Vagina (tissue), 2 donors: ENCODE results near the gene CYBC1.

Source experiments
- CTCF ChIP-seq, 3 experiments: fragments of 450-650 bp in 2 of 3; fragments of 200-600 bp in 1 of 3; sonication (generic) in 1 of 3; IDR thresholded peaks; one replicate each; pipeline ENCODE4 v1.5.1; 2017 to 2019; ENCODE audit warnings: antibody characterized with exemption in 3 of 3, mild to moderate bottlenecking in 2 of 3, moderate library complexity in 2 of 3
- POLR2A ChIP-seq, 2 donors: fragments of 450-650 bp; IDR thresholded peaks; one replicate each; pipeline ENCODE4 v1.6.1; 2017; ENCODE audit warnings: antibody characterized with exemption in 2 of 2, mild to moderate bottlenecking in 2 of 2, moderate library complexity in 2 of 2

GRCh38 chr17:82410014-82410716 is 40.4 kb downstream of the CYBC1 start:
- TF ChIP-seq POLR2A (IDR thresholded peaks at IDR 0.05) (no peak), CTCF (IDR thresholded peaks at IDR 0.05) (no peak)
